ENCODE results near the gene MAML2.
A peak's percentile ranks its signal among the peaks of the same experiment; 100 is the strongest.

MAML2 gene

DNA sequence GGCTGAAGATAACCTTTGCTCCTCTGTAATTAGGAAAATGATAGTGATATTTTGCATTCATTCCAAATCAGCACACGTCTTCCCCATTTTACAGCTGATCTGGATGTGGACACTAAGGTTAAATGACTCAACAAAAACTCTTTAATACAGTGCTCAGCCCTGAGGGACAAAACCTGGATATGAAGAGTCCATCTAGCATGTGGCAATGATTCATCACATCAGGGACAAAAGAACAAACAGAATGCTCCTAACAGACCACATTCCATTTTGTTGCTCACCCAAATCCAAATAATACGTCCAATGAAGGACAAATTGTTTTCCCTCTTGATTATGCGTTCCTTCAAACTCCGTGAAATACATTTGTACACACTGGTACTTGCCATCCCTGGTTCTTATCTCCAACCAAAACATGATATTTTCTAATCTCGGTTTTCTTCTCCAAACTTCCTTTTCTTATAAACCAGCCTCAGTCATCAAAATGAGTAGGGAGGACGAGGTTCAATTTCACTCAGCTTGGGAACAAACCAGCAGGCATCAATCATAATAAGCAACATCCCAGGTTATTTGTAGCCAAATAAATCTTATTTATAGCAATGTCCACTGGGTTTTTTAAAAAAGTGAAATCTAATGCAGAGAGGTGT lies 365.3 kb downstream of the MAML2 start:
- H2BK120ac ChIP-seq (ENCODE audit: low read depth, low read length): no peak overlapping the region
- no peak overlapping the region for H3K4me3 ChIP-seq (ENCODE audit: low read length)
- no peak overlapping the region for H3K9ac ChIP-seq (ENCODE audit: low read length)
- H3K56ac ChIP-seq (ENCODE audit: low read length): no peak overlapping the region
- no peak overlapping the region for H3K27ac ChIP-seq (ENCODE audit: low read depth, low read length)
- H2BK15ac ChIP-seq (replicated peaks; ENCODE audit: low read depth): no peak overlapping the region
- H3K36me3 ChIP-seq (ENCODE audit: control insufficient read depth, insufficient read depth, low read length): no peaks in the 10 kb centered on the region
- no peak overlapping the region for H3K4me2 ChIP-seq (ENCODE audit: low read length)
- no peak overlapping the region for H4K5ac ChIP-seq (ENCODE audit: low read length)
- no peak for DNase-seq
- no peak overlapping the region for H3K18ac ChIP-seq (ENCODE audit: low read length)
- no peak overlapping the region for H2AK5ac ChIP-seq (ENCODE audit: low read length)
- no peak overlapping the region for H2BK5ac ChIP-seq (ENCODE audit: low read length)
- H3K27me3 ChIP-seq (ENCODE audit: insufficient read depth, low read length, poor library complexity): no peaks in the 10 kb centered on the region
- WGBS (ENCODE audit: extremely low coverage, insufficient coverage, low lambda C conversion rate): no CpG with 5 or more reads among the region's 6 CpGs
- no peak overlapping the region for H3K4ac ChIP-seq (ENCODE audit: low read depth, low read length)
- no peak overlapping the region for H4K8ac ChIP-seq (ENCODE audit: low read depth, low read length)
- H3K23ac ChIP-seq (ENCODE audit: low read length): no peak overlapping the region
- no peaks in the 10 kb centered on the region for H3K79me1 ChIP-seq (ENCODE audit: low read length)
- no peaks in the 10 kb centered on the region for H3K4me1 ChIP-seq (ENCODE audit: control insufficient read depth, low read depth, low read length)
- H3K79me2 ChIP-seq (ENCODE audit: control insufficient read depth, insufficient read depth, low read length): no peaks in the 10 kb centered on the region

DNA sequence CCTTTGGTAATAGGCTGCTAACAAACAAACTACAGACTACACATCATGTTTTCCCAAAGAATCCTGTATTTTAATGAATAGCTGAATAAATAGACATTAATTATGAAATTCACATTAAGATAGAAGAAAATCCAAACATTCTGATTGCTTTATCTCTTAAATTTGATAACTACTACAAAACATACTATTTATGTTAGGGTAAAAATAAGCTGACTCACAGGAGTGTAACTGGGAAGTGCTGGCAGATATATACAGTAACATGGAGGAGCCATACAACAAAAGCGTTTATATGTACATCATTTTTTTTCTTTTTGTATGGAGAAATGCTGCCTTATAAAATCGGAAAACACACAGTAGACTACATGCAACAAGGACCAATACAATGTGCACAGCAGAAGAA lies 366.4 kb downstream of the MAML2 start:
- Histone ChIP-seq H3K18ac (ENCODE audit: low read length) (no peak overlapping the region), H3K9ac (ENCODE audit: low read length) (no peak overlapping the region), H2BK5ac (ENCODE audit: low read length) (no peak overlapping the region), H2AK5ac (ENCODE audit: low read length) (no peak overlapping the region), H2BK15ac (replicated peaks; ENCODE audit: low read depth) (no peak overlapping the region), H3K23ac (ENCODE audit: low read length) (no peak overlapping the region), H4K8ac (ENCODE audit: low read depth, low read length) (no peak overlapping the region), H4K5ac (ENCODE audit: low read length) (no peak overlapping the region), H3K4me1 (ENCODE audit: control insufficient read depth, low read depth, low read length) (no peaks in the 10 kb centered on the region), H2BK120ac (ENCODE audit: low read depth, low read length) (no peak overlapping the region), H3K4ac (ENCODE audit: low read depth, low read length) (no peak overlapping the region), H3K27me3 (ENCODE audit: insufficient read depth, low read length, poor library complexity) (no peaks in the 10 kb centered on the region), H3K79me1 (ENCODE audit: low read length) (no peaks in the 10 kb centered on the region), H3K27ac (ENCODE audit: low read depth, low read length) (no peak overlapping the region), H3K36me3 (ENCODE audit: control insufficient read depth, insufficient read depth, low read length) (no peaks in the 10 kb centered on the region), H3K56ac (ENCODE audit: low read length) (no peak overlapping the region), H3K79me2 (ENCODE audit: control insufficient read depth, insufficient read depth, low read length) (no peaks in the 10 kb centered on the region), H3K4me2 (ENCODE audit: low read length) (no peak overlapping the region), H3K4me3 (ENCODE audit: low read length) (no peak overlapping the region)
- no peak for DNase-seq
- WGBS (ENCODE audit: extremely low coverage, insufficient coverage, low lambda C conversion rate): no CpG with 5 or more reads among the region's 2 CpGs

DNA sequence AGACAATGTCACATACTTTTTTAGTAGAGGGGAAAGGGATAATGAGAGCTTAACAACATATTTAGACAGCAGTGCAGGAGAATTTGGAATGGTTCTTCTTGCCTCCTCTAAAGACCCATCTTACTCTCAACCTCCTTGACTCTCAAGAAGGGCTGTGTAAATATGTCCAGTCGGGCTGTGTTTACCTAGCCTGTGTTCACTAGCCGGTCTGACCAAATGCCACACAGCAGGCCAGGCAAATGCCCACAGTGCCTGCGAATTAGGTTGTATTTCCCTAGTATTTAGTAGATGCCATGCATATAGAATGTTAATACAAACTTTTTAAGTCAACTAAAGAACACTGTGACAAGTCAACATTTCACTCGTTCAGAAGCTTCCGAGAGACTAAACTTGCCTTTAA lies 367.7 kb downstream of the MAML2 start:
- H3K4me2 ChIP-seq (ENCODE audit: low read length): no peak overlapping the region
- H3K79me2 ChIP-seq (ENCODE audit: control insufficient read depth, insufficient read depth, low read length): no peaks in the 10 kb centered on the region
- no peak overlapping the region for H3K56ac ChIP-seq (ENCODE audit: low read length)
- no peak overlapping the region for H2BK15ac ChIP-seq (replicated peaks; ENCODE audit: low read depth)
- no peaks in the 10 kb centered on the region for H3K27me3 ChIP-seq (ENCODE audit: insufficient read depth, low read length, poor library complexity)
- no peak for DNase-seq
- no peak overlapping the region for H3K4ac ChIP-seq (ENCODE audit: low read depth, low read length)
- H4K5ac ChIP-seq (ENCODE audit: low read length): no peak overlapping the region
- H2AK5ac ChIP-seq (ENCODE audit: low read length): no peak overlapping the region
- H3K27ac ChIP-seq (ENCODE audit: low read depth, low read length): no peak overlapping the region
- no CpG with 5 or more reads among the region's 5 CpGs for WGBS (ENCODE audit: extremely low coverage, insufficient coverage, low lambda C conversion rate)
- no peak overlapping the region for H4K8ac ChIP-seq (ENCODE audit: low read depth, low read length)
- no peak overlapping the region for H3K4me3 ChIP-seq (ENCODE audit: low read length)
- H2BK120ac ChIP-seq (ENCODE audit: low read depth, low read length): no peak overlapping the region
- no peaks in the 10 kb centered on the region for H3K36me3 ChIP-seq (ENCODE audit: control insufficient read depth, insufficient read depth, low read length)
- H3K23ac ChIP-seq (ENCODE audit: low read length): no peak overlapping the region
- H2BK5ac ChIP-seq (ENCODE audit: low read length): no peak overlapping the region
- H3K79me1 ChIP-seq (ENCODE audit: low read length): no peaks in the 10 kb centered on the region
- no peaks in the 10 kb centered on the region for H3K4me1 ChIP-seq (ENCODE audit: control insufficient read depth, low read depth, low read length)
- H3K18ac ChIP-seq (ENCODE audit: low read length): no peak overlapping the region
- no peak overlapping the region for H3K9ac ChIP-seq (ENCODE audit: low read length)

DNA sequence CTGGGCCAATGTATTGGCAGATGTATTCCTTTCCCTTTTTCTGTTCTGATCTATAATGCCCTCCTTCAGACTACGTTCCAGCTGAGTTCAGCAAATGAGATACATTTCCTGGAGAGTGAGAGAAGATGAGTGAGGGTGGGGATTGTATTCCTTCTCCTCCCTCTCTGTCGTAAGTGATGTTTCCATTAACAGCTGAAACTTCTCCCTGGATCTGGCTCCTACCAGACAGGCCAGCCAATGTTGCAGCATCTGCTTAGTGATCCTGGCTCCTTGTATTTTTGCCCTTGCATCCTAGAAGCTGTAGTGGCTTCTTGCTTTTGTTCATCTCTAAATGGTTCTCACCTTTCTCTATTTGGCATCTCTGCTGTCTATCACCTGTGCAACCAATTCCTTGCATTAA lies 370.9 kb downstream of the MAML2 start:
- Histone ChIP-seq H3K4me1 (ENCODE audit: control insufficient read depth, low read depth, low read length) (no peaks in the 10 kb centered on the region), H3K4ac (ENCODE audit: low read depth, low read length) (no peak overlapping the region), H3K4me2 (ENCODE audit: low read length) (no peak overlapping the region), H3K18ac (ENCODE audit: low read length) (no peak overlapping the region), H3K36me3 (ENCODE audit: control insufficient read depth, insufficient read depth, low read length) (no peaks in the 10 kb centered on the region), H2BK120ac (ENCODE audit: low read depth, low read length) (no peak overlapping the region), H3K79me2 (ENCODE audit: control insufficient read depth, insufficient read depth, low read length) (no peaks in the 10 kb centered on the region), H3K23ac (ENCODE audit: low read length) (no peak overlapping the region), H2AK5ac (ENCODE audit: low read length) (no peak overlapping the region), H3K27ac (ENCODE audit: low read depth, low read length) (no peak overlapping the region), H2BK15ac (replicated peaks; ENCODE audit: low read depth) (no peak overlapping the region), H2BK5ac (ENCODE audit: low read length) (no peak overlapping the region), H3K9ac (ENCODE audit: low read length) (no peak overlapping the region), H4K5ac (ENCODE audit: low read length) (no peak overlapping the region), H3K4me3 (ENCODE audit: low read length) (no peak overlapping the region), H3K79me1 (ENCODE audit: low read length) (no peaks in the 10 kb centered on the region), H4K8ac (ENCODE audit: low read depth, low read length) (no peak overlapping the region), H3K27me3 (ENCODE audit: insufficient read depth, low read length, poor library complexity) (no peaks in the 10 kb centered on the region), H3K56ac (ENCODE audit: low read length) (no peak overlapping the region)
- WGBS (ENCODE audit: extremely low coverage, insufficient coverage, low lambda C conversion rate): no CpG with 5 or more reads among the region's 2 CpGs
- no peak for DNase-seq

DNA sequence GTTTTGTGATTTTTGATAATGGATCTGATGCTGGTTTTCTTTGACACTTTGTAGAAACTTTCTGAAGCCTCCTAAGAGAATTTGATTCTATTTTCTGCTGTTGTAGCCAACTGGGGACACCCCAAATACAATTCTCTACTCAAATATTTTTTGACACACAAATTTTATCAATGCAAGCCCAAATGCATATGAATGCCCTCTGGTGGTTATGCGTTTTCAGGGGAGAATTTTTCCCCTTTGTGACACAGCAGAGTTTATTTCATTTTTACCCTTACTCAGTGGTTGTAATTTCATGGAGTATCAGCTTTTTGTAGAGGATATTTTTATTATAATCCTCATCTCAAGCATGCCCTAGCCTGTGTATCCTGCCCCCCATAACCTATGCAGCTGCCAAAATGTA lies 374.4 kb downstream of the MAML2 start:
- no peak overlapping the region for H4K5ac ChIP-seq (ENCODE audit: low read length)
- no peaks in the 10 kb centered on the region for H3K27me3 ChIP-seq (ENCODE audit: insufficient read depth, low read length, poor library complexity)
- no peak overlapping the region for H3K27ac ChIP-seq (ENCODE audit: low read depth, low read length)
- no peak overlapping the region for H2BK120ac ChIP-seq (ENCODE audit: low read depth, low read length)
- no peak overlapping the region for H3K4me2 ChIP-seq (ENCODE audit: low read length)
- H3K9ac ChIP-seq (ENCODE audit: low read length): no peak overlapping the region
- no peaks in the 10 kb centered on the region for H3K79me2 ChIP-seq (ENCODE audit: control insufficient read depth, insufficient read depth, low read length)
- H3K56ac ChIP-seq (ENCODE audit: low read length): no peak overlapping the region
- no peak for DNase-seq
- H4K8ac ChIP-seq (ENCODE audit: low read depth, low read length): no peak overlapping the region
- H3K23ac ChIP-seq (ENCODE audit: low read length): no peak overlapping the region
- H3K18ac ChIP-seq (ENCODE audit: low read length): no peak overlapping the region
- H2BK5ac ChIP-seq (ENCODE audit: low read length): no peak overlapping the region
- no peaks in the 10 kb centered on the region for H3K36me3 ChIP-seq (ENCODE audit: control insufficient read depth, insufficient read depth, low read length)
- no peak overlapping the region for H2AK5ac ChIP-seq (ENCODE audit: low read length)
- H3K4me3 ChIP-seq (ENCODE audit: low read length): no peak overlapping the region
- no peak overlapping the region for H2BK15ac ChIP-seq (replicated peaks; ENCODE audit: low read depth)
- no CpG with 5 or more reads among the region's 1 CpG for WGBS (ENCODE audit: extremely low coverage, insufficient coverage, low lambda C conversion rate)
- no peaks in the 10 kb centered on the region for H3K4me1 ChIP-seq (ENCODE audit: control insufficient read depth, low read depth, low read length)
- H3K4ac ChIP-seq (ENCODE audit: low read depth, low read length): no peak overlapping the region
- H3K79me1 ChIP-seq (ENCODE audit: low read length): no peaks in the 10 kb centered on the region

DNA sequence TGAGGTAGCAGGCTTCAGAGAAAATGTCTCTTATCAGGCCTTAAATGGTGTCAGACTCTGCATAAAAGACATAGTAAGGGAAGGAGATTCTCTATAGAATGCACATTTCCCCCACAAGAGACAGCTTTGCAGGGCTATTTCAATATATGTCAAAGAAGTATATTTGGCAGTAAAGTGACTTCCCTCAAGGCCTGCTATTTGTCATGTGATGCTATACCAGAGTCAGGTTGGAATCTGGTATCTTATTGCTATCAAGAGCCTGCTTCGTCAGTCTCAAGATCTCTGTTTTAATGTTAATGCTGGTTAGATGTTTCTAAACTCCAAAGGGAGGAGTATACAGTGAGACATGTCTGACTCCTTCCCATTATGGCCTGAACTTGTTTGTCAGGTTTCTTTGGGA lies 378.7 kb downstream of the MAML2 start:
- no peak overlapping the region for H3K56ac ChIP-seq (ENCODE audit: low read length)
- H3K18ac ChIP-seq (ENCODE audit: low read length): peak overlapping the region; percentile 68

More for the DNA sequence above, 378.7 kb downstream of the MAML2 start:
- H2BK15ac ChIP-seq (replicated peaks; ENCODE audit: low read depth): no peak overlapping the region
- no peak overlapping the region for H2BK5ac ChIP-seq (ENCODE audit: low read length)
- H3K79me1 ChIP-seq (ENCODE audit: low read length): no peaks in the 10 kb centered on the region
- H3K4ac ChIP-seq (ENCODE audit: low read depth, low read length): no peak overlapping the region
- no peaks in the 10 kb centered on the region for H3K27me3 ChIP-seq (ENCODE audit: insufficient read depth, low read length, poor library complexity)
- H3K27ac ChIP-seq (ENCODE audit: low read depth, low read length): peak overlapping the region; percentile 42
- H3K4me1 ChIP-seq (ENCODE audit: control insufficient read depth, low read depth, low read length): no peaks in the 10 kb centered on the region
- H2BK120ac ChIP-seq (ENCODE audit: low read depth, low read length): peak overlapping the region; percentile 78
- H3K79me2 ChIP-seq (ENCODE audit: control insufficient read depth, insufficient read depth, low read length): no peaks in the 10 kb centered on the region
- WGBS (ENCODE audit: extremely low coverage, insufficient coverage, low lambda C conversion rate): no CpG with 5 or more reads among the region's 1 CpG
- no peak overlapping the region for H4K5ac ChIP-seq (ENCODE audit: low read length)
- H3K36me3 ChIP-seq (ENCODE audit: control insufficient read depth, insufficient read depth, low read length): no peaks in the 10 kb centered on the region
- H2AK5ac ChIP-seq (ENCODE audit: low read length): no peak overlapping the region
- DNase-seq: peak; percentile 65
- H3K4me2 ChIP-seq (ENCODE audit: low read length): no peak overlapping the region
- no peak overlapping the region for H4K8ac ChIP-seq (ENCODE audit: low read depth, low read length)
- H3K23ac ChIP-seq (ENCODE audit: low read length): no peak overlapping the region
- no peak overlapping the region for H3K9ac ChIP-seq (ENCODE audit: low read length)
- no peak overlapping the region for H3K4me3 ChIP-seq (ENCODE audit: low read length)
